ENCODE results near the gene DDX47. TPM values are rescaled to one million over a fixed set of nuclear protein-coding genes. Genes with fewer than 3 reads are reported as not detected.
"Not testable (repeated sequence)": the region's sequence is repeated elsewhere in the genome, so short reads cannot be mapped to it uniquely, and the experiment has no call there.

DDX47 gene
- total RNA-seq, 1 experiment from 2014 or later: 108 TPM

- DNase-seq (ENCODE audit: low read depth): not testable (repeated sequence)
Measured at GRCh38 chr12:12820376-12820775, 7.2 kb downstream of the DDX47 start.

- DNase-seq (ENCODE audit: low read depth): no peak
Measured at GRCh38 chr12:12821975-12822374, 8.8 kb downstream of the DDX47 start.

GRCh38 chr12:12822886-12823285, 9.7 kb downstream of the DDX47 start:
- DNase-seq (ENCODE audit: low read depth): no peak

- peak; percentile 24 for DNase-seq (ENCODE audit: low read depth)
Measured at GRCh38 chr12:12823300-12823699, 10.2 kb downstream of the DDX47 start.

GRCh38 chr12:12823811-12824210, 10.7 kb downstream of the DDX47 start:
- DNase-seq (ENCODE audit: low read depth): no peak

- DNase-seq (ENCODE audit: low read depth): peak; percentile 62
Measured at GRCh38 chr12:12835378-12836146, 22.4 kb downstream of the DDX47 start.

GRCh38 chr12:12836571-12836970, 23.4 kb downstream of the DDX47 start:
- no peak for DNase-seq (ENCODE audit: low read depth)

- peak; percentile 76 for DNase-seq (ENCODE audit: low read depth)
Measured at GRCh38 chr12:12837025-12837812, 24.1 kb downstream of the DDX47 start.

GRCh38 chr12:12837813-12838153, 24.6 kb downstream of the DDX47 start:
- no peak for DNase-seq (ENCODE audit: low read depth)

- DNase-seq (ENCODE audit: low read depth): no peak
Measured at GRCh38 chr12:12839003-12839395, 25.9 kb downstream of the DDX47 start.

- not testable (repeated sequence) for DNase-seq (ENCODE audit: low read depth)
Measured at GRCh38 chr12:12839439-12839838, 26.3 kb downstream of the DDX47 start.

GRCh38 chr12:12839873-12840579, 26.9 kb downstream of the DDX47 start:
- peak; percentile 96 for DNase-seq (ENCODE audit: low read depth)

GRCh38 chr12:12840580-12840899, 27.4 kb downstream of the DDX47 start:
- DNase-seq (ENCODE audit: low read depth): no peak

- not testable (repeated sequence) for DNase-seq (ENCODE audit: low read depth)
Measured at GRCh38 chr12:12841428-12841827, 28.3 kb downstream of the DDX47 start.

- DNase-seq (ENCODE audit: low read depth): no peak
Measured at GRCh38 chr12:12845794-12846243, 32.7 kb downstream of the DDX47 start.

GRCh38 chr12:12846780-12847179, 33.6 kb downstream of the DDX47 start:
- DNase-seq (ENCODE audit: low read depth): not testable (repeated sequence)

GRCh38 chr12:12853435-12853834, 40.3 kb downstream of the DDX47 start:
- DNase-seq (ENCODE audit: low read depth): no peak

GRCh38 chr12:12859690-12860089, 46.5 kb downstream of the DDX47 start:
- peak; percentile 69 for DNase-seq (ENCODE audit: low read depth)

- DNase-seq (ENCODE audit: low read depth): no peak
Measured at GRCh38 chr12:12864243-12864642, 51.1 kb downstream of the DDX47 start.

GRCh38 chr12:12868477-12869235, 55.5 kb downstream of the DDX47 start:
- DNase-seq (ENCODE audit: low read depth): no peak

- DNase-seq (ENCODE audit: low read depth): peak; percentile 93
Measured at GRCh38 chr12:12870465-12870864, 57.3 kb downstream of the DDX47 start.
